Mesothelial cell of epicardium (in vitro differentiated cells): Measurements from ENCODE around the gene PERM1. TPM values are rescaled to one million over a fixed set of nuclear protein-coding genes. Genes with fewer than 3 reads are reported as not detected.
A peak's percentile ranks its signal among the peaks of the same experiment; 100 is the strongest.

Experiments
- DNase-seq, 2 experiments: peaks; one replicate each; pipeline ENCODE4 v3.0.0; 2021; ENCODE audit warnings: low spot score in 2 of 2; ENCODE audit not compliant: unreplicated experiment in 2 of 2
- H3K27ac Mint-ChIP-seq: 2 replicates; pipeline ENCODE4 v1.8.0; 2021; ENCODE audit warnings: mixed read lengths
- H3K27me3 Mint-ChIP-seq: 2 replicates; pipeline ENCODE4 v1.8.0; 2021; ENCODE audit warnings: low read depth, mixed read lengths
- H3K36me3 Mint-ChIP-seq: 2 replicates; pipeline ENCODE4 v1.8.0; 2021; ENCODE audit warnings: mixed read lengths
- H3K4me1 Mint-ChIP-seq: 2 replicates; pipeline ENCODE4 v1.8.0; 2021; ENCODE audit warnings: mixed read lengths
- H3K4me3 Mint-ChIP-seq: 2 replicates; pipeline ENCODE4 v1.8.0; 2021; ENCODE audit warnings: mild to moderate bottlenecking, moderate library complexity, mixed read lengths
- H3K9me3 Mint-ChIP-seq: 2 replicates; pipeline ENCODE4 v1.8.0; 2021; ENCODE audit warnings: mixed read lengths
- total RNA-seq: library from RNA; stranded (reverse); gene quantifications from 3 replicates; pipeline ENCODE4 v1.2.1, GENCODE V29; 2021
- TF ChIP-seq, protein P1 (sequence below): fragments of 200-600 bp; sonication (generic); IDR thresholded peaks from one replicate; pipeline ENCODE4 v1.5.0; 2021; ENCODE audit warnings: antibody characterized with exemption; ENCODE audit not compliant: unreplicated experiment

Gene PERM1
- total RNA-seq, 1 donor from 2014 or later: 2.8 TPM

DNA sequence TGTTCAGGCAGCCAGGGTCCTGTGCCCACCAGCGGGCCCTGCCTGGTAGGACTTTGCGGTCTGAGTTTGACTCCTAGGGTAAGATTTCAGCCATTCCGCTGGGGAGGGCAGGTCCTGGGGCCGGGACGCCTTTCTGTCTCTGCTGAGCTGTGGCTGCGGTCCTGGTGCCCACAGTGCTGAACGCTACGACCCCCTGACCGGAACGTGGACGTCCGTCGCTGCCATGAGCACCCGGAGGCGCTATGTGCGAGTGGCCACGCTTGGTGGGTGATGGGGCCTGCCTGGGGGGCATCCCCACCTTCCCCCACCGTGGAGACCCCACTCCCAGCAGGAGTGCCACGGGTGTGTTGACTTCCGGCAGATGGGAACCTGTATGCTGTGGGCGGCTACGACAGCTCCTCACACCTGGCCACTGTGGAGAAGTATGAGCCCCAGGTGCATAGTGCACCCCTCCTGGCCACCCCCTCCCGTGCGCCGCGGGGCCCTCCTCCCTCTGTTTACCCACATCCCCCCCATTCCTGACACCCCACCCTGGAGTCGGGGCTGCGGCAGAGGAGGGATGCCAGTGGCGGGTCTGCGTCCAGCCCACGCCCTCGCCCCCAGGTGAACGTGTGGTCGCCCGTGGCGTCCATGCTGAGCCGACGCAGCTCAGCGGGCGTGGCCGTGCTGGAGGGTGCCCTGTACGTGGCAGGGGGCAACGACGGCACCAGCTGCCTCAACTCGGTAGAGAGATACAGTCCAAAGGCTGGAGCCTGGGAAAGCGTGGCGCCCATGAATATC, 18.0 kb downstream of the PERM1 start:
- no peak for DNase-seq
- TF ChIP-seq, protein P1, sequence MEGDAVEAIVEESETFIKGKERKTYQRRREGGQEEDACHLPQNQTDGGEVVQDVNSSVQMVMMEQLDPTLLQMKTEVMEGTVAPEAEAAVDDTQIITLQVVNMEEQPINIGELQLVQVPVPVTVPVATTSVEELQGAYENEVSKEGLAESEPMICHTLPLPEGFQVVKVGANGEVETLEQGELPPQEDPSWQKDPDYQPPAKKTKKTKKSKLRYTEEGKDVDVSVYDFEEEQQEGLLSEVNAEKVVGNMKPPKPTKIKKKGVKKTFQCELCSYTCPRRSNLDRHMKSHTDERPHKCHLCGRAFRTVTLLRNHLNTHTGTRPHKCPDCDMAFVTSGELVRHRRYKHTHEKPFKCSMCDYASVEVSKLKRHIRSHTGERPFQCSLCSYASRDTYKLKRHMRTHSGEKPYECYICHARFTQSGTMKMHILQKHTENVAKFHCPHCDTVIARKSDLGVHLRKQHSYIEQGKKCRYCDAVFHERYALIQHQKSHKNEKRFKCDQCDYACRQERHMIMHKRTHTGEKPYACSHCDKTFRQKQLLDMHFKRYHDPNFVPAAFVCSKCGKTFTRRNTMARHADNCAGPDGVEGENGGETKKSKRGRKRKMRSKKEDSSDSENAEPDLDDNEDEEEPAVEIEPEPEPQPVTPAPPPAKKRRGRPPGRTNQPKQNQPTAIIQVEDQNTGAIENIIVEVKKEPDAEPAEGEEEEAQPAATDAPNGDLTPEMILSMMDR: no peak
- Mint-ChIP-seq H3K36me3 (peaks cover 2% of the 10 kb centered on the region), H3K4me1 (no peaks in the 10 kb centered on the region), H3K9me3 (no peaks in the 10 kb centered on the region), H3K27ac (no peak overlapping the region), H3K27me3 (peaks cover 9% of the 10 kb centered on the region), H3K4me3 (no peak overlapping the region)

DNA sequence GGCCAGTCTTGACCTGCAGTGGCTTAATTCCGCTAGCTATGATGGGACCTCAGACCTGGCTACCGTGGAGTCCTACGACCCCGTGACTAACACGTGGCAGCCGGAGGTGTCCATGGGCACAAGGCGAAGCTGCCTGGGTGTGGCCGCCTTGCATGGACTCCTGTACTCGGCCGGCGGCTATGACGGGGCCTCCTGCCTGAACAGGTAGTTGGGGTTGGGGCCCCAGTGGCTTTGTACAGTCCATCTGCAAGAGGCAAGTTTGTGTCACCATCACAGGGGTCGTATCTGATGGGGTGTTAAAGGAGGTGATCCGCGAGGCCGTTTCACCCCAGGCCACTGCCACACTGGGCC, 18.6 kb downstream of the PERM1 start:
- Mint-ChIP-seq H3K4me3 (peak overlapping the region; percentile 36), H3K36me3 (peaks cover 2% of the 10 kb centered on the region), H3K27ac (no peak overlapping the region), H3K4me1 (peaks cover 3% of the 10 kb centered on the region), H3K27me3 (peaks cover 3% of the 10 kb centered on the region), H3K9me3 (no peaks in the 10 kb centered on the region)
- TF ChIP-seq, protein P1: no peak
- DNase-seq: no peak

DNA sequence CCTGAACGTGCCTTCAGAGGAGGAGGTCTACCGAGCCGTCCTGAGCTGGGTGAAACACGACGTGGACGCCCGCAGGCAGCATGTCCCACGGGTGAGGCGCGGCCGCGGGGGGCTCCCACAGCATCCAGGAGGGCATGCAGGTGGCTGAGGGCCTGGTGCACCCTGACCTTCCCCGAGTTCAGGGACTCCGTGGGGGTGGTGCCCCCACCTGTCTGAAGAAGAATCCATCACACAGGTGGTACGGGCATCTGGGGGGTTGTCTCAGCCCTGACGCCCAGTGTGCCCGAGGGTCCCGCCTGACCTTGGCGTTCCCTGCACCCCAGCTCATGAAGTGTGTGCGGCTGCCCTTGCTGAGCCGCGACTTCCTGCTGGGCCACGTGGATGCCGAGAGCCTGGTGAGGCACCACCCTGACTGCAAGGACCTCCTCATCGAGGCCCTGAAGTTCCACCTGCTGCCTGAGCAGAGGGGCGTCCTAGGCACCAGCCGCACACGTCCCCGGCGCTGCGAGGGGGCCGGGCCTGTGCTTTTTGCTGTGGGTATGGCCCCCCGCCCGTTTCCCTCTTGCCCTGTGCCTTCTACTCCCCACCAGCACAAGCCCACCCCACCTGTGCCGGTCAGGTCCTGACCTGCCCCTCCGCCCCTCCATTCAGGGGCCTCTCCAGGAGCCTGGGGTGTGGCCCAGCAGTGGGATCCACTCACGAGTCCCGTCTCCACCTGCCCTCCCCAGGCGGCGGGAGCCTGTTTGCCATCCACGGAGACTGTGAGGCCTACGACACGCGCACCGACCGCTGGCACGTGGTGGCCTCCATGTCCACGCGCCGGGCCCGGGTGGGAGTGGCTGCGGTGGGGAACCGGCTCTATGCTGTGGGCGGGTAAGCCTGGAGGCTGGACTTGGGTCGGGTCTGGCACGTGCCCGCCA, 19.3 kb downstream of the PERM1 start:
- no peaks in the 10 kb centered on the region for H3K9me3 Mint-ChIP-seq
- no peaks in the 10 kb centered on the region for H3K27me3 Mint-ChIP-seq
- peaks cover 8% of the 10 kb centered on the region for H3K4me1 Mint-ChIP-seq

DNA sequence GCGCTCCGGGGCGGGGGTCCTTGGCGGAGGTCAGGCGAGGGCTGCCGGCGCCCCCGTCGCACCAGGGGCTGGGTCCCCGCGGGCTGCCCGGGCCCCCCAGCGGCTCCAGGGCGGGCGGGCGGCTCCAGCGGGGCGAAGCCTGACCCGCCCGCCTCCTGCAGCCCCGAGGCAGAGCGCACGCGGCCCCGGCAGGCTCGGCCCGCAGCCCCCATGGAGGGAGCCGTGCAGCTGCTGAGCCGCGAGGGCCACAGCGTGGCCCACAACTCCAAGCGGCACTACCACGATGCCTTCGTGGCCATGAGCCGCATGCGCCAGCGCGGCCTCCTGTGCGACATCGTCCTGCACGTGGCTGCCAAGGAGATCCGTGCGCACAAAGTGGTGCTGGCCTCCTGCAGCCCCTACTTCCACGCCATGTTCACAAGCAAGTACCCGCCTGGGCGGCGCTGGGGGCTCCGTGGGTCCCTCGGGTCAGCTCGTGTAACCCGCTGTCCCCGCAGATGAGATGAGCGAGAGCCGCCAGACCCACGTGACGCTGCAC, 20.7 kb downstream of the PERM1 start:
- no peak for DNase-seq
- H3K9me3 Mint-ChIP-seq: no peaks in the 10 kb centered on the region
- TF ChIP-seq, protein P1: no peak
- peak overlapping the region; percentile 58 for H3K4me3 Mint-ChIP-seq
- H3K4me1 Mint-ChIP-seq: peaks cover 11% of the 10 kb centered on the region
- no peaks in the 10 kb centered on the region for H3K27me3 Mint-ChIP-seq
- no peak overlapping the region for H3K27ac Mint-ChIP-seq
- peaks cover 6% of the 10 kb centered on the region for H3K36me3 Mint-ChIP-seq

More for the DNA sequence above, 19.3 kb downstream of the PERM1 start:
- Mint-ChIP-seq H3K27ac (no peak overlapping the region), H3K36me3 (peaks cover 2% of the 10 kb centered on the region), H3K4me3 (peak overlapping the region; percentile 55)
- TF ChIP-seq, protein P1: no peak
- no peak for DNase-seq

DNA sequence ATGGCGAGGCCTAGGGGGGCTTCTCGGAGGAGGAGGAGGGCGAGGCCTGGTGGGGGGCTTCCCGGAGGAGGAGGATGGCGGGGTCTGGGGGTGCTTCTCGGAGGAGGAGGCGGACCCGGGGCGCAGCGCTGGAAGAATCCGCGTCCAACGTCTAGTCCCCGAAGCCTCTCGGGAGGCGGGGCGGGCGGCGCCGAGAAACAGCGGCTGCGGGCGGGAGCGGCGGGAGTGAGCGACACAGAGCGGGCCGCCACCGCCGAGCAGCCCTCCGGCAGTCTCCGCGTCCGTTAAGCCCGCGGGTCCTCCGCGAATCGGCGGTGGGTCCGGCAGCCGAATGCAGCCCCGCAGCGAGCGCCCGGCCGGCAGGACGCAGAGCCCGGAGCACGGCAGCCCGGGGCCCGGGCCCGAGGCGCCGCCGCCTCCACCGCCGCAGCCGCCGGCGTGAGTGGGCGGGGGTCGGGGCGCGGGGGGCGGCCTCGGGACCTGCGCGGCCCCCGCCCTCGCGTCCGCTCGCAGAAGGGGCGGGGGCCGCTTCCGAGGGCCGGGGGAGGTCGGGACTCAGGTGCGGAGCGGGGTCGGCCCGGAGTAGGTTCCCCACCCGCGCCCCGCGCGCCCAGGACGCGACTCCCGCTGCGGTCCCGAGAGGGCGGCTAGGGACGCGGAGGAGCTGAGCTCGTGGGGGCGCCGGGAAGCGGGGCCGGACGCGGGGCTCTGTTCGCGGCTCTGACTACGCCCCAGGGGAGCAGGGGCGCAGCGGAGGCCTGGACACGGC, 21.3 kb downstream of the PERM1 start, which contains the start of gene KLHL17:
Gene KLHL17 (plus strand): TSS at position 222 of the 769 bp plus-strand sequence. CDS start 110 bp downstream, at position 332.
- peak in 1 of 2 experiments; percentile 75 for DNase-seq
- TF ChIP-seq, protein P1: no peak
- Mint-ChIP-seq H3K36me3 (peaks cover 6% of the 10 kb centered on the region), H3K4me3 (peak within 1 kb of the TSS; percentile 85), H3K27ac (no peak within 1 kb of the TSS), H3K27me3 (no peaks in the 10 kb centered on the region), H3K4me1 (peaks cover 11% of the 10 kb centered on the region), H3K9me3 (no peaks in the 10 kb centered on the region)
